ENCODE results near the gene PTH1R. TPM values are rescaled to one million over a fixed set of nuclear protein-coding genes. Genes with fewer than 3 reads are reported as not detected.
A peak's percentile ranks its signal among the peaks of the same experiment; 100 is the strongest.

The PTH1R gene
- total RNA-seq, 1 donor from 2014 or later, result 6.5 TPM

- DNase-seq, result peak; percentile 62
Measured at GRCh38 chr3:46883054-46883829, 5.7 kb downstream of the PTH1R start.

GRCh38 chr3:46883830-46884185 is 6.3 kb downstream of the PTH1R start:
- DNase-seq, result no peak

- DNase-seq, result no peak
Measured at GRCh38 chr3:46884427-46884826, 6.9 kb downstream of the PTH1R start.

GRCh38 chr3:46884929-46885328 is 7.4 kb downstream of the PTH1R start:
- DNase-seq, result no peak

GRCh38 chr3:46885612-46886011 is 8.1 kb downstream of the PTH1R start:
- DNase-seq, result no peak

GRCh38 chr3:46887980-46888494 is 10.5 kb downstream of the PTH1R start:
- DNase-seq, result no peak

GRCh38 chr3:46888705-46889104 is 11.2 kb downstream of the PTH1R start:
- peak; percentile 30 for DNase-seq

- peak; percentile 64 for DNase-seq
Measured at GRCh38 chr3:46889381-46890110, 12.0 kb downstream of the PTH1R start.

- DNase-seq, result no peak
Measured at GRCh38 chr3:46890132-46890531, 12.6 kb downstream of the PTH1R start.

GRCh38 chr3:46891132-46891531 is 13.6 kb downstream of the PTH1R start:
- no peak for DNase-seq

- DNase-seq, result peak; percentile 81
Measured at GRCh38 chr3:46892285-46893145, 15.0 kb downstream of the PTH1R start.

- DNase-seq, result no peak
Measured at GRCh38 chr3:46893146-46893748, 15.7 kb downstream of the PTH1R start.

GRCh38 chr3:46893763-46894162 is 16.2 kb downstream of the PTH1R start:
- DNase-seq, result no peak

GRCh38 chr3:46894256-46894655 is 16.7 kb downstream of the PTH1R start:
- DNase-seq, result no peak

- DNase-seq, result peak; percentile 77
Measured at GRCh38 chr3:46895204-46895660, 17.7 kb downstream of the PTH1R start.

GRCh38 chr3:46895761-46896160 is 18.2 kb downstream of the PTH1R start:
- no peak for DNase-seq

GRCh38 chr3:46896386-46896785 is 18.9 kb downstream of the PTH1R start:
- no peak for DNase-seq

- no peak for DNase-seq
Measured at GRCh38 chr3:46897031-46897430, 19.5 kb downstream of the PTH1R start.

GRCh38 chr3:46897829-46898320 is 20.4 kb downstream of the PTH1R start:
- DNase-seq, result no peak

- peak; percentile 87 for DNase-seq
Measured at GRCh38 chr3:46898321-46899150, 21.0 kb downstream of the PTH1R start.

Data from tongue (tissue), 2 donors.